Neural cell (in vitro differentiated cells): ENCODE measurements around the gene FGD3. TPM values are rescaled to one million over a fixed set of nuclear protein-coding genes. Genes with fewer than 3 reads are reported as not detected.

Experiments
- H2AFZ ChIP-seq: fragments of 200-600, 300-800 bp; sonication (generic), shearing (Covaris generic); 2 replicates; pipeline ENCODE4 v1.6.0; 2014; ENCODE audit warnings: low read depth, mild to moderate bottlenecking, antibody characterized with exemption, low read length, moderate library complexity
- H3F3A ChIP-seq: fragments of 200-600 bp; shearing (Covaris generic); 2 replicates; pipeline ENCODE4 v1.6.1; 2016; ENCODE audit warnings: mild to moderate bottlenecking, moderate library complexity, mixed read lengths, antibody characterized with exemption, low read length; ENCODE audit not compliant: insufficient read depth, poor library complexity, severe bottlenecking
- H3K27ac ChIP-seq: fragments of 200-600, 300-800 bp; sonication (generic), shearing (Covaris generic); 2 replicates; pipeline ENCODE4 v1.5.1; 2014; ENCODE audit warnings: mild to moderate bottlenecking, low read length, moderate library complexity
- H3K27me3 ChIP-seq: fragments of 300-800, 200-600 bp; sonication (generic), shearing (Covaris generic); 2 replicates; pipeline ENCODE4 v1.6.0; 2014; ENCODE audit warnings: mild to moderate bottlenecking, low read depth, low read length, moderate library complexity; ENCODE audit not compliant: insufficient read depth
- H3K36me3 ChIP-seq: fragments of 300-800, 200-600 bp; sonication (generic), shearing (Covaris generic); 2 replicates; pipeline ENCODE4 v1.5.1; 2014; ENCODE audit warnings: mild to moderate bottlenecking, antibody characterized with exemption, low read length, moderate library complexity; ENCODE audit not compliant: insufficient read depth
- H3K4me2 ChIP-seq: fragments of 300-800, 200-600 bp; sonication (generic), shearing (Covaris generic); 2 replicates; pipeline ENCODE4 v1.6.0; 2014; ENCODE audit warnings: mild to moderate bottlenecking, low read length
- H3K4me3 ChIP-seq: fragments of 300-800, 200-600 bp; sonication (generic), shearing (Covaris generic); 2 replicates; pipeline ENCODE4 v1.5.1; 2014; ENCODE audit warnings: mild to moderate bottlenecking, low read length, moderate library complexity
- H3K79me2 ChIP-seq: fragments of 200-600 bp; shearing (Covaris generic); replicated peaks from 2 replicates; pipeline ENCODE4 v1.6.0; 2014; ENCODE audit warnings: mild to moderate bottlenecking, low read length, moderate library complexity; ENCODE audit not compliant: insufficient read depth
- H3K9ac ChIP-seq: fragments of 300-800, 200-600 bp; sonication (generic), shearing (Covaris generic); 2 replicates; pipeline ENCODE4 v1.6.1; 2016; ENCODE audit warnings: mild to moderate bottlenecking, low read length, mixed read lengths
- H3K9me2 ChIP-seq: fragments of 200-600 bp; shearing (Covaris generic); 2 replicates; pipeline ENCODE4 v1.6.1; 2016; ENCODE audit warnings: mild to moderate bottlenecking, low read length, mixed read lengths; ENCODE audit not compliant: insufficient read depth
- H3K9me3 ChIP-seq: fragments of 200-600, 300-800 bp; sonication (generic), shearing (Covaris generic); 2 replicates; pipeline ENCODE4 v1.6.1; 2016; ENCODE audit warnings: mild to moderate bottlenecking, mixed run types, low read length, moderate library complexity, mixed read lengths
- H4K20me1 ChIP-seq: fragments of 200-600 bp; shearing (Covaris generic); 2 replicates; pipeline ENCODE4 v1.6.1; 2016; ENCODE audit warnings: mild to moderate bottlenecking, mixed run types; ENCODE audit not compliant: insufficient read depth
- EP300 ChIP-seq: fragments of 450-650 bp; conservative IDR thresholded peaks from 2 replicates; pipeline ENCODE4 v1.6.1; 2014; ENCODE audit warnings: antibody characterized with exemption, mild to moderate bottlenecking, moderate library complexity; ENCODE audit not compliant: poor library complexity, severe bottlenecking
- EZH2 ChIP-seq: fragments of 200-600, 300-800 bp; shearing (Covaris generic), sonication (generic); IDR thresholded peaks from 2 replicates; pipeline ENCODE4 v1.6.1; 2014; ENCODE audit warnings: antibody characterized with exemption, low read length, borderline replicate concordance, mild to moderate bottlenecking; ENCODE audit not compliant: insufficient read depth, poor library complexity, severe bottlenecking
- MXI1 ChIP-seq: fragments of 450-650 bp; conservative IDR thresholded peaks from 2 replicates; pipeline ENCODE4 v1.6.1; 2014; ENCODE audit warnings: antibody characterized with exemption, mild to moderate bottlenecking; ENCODE audit not compliant: poor library complexity, severe bottlenecking
- POLR2AphosphoS5 ChIP-seq: IDR thresholded peaks from 2 replicates; pipeline ENCODE4 v1.6.1; 2012
- RAD21 ChIP-seq: fragments of 450-650 bp; conservative IDR thresholded peaks from 2 replicates; pipeline ENCODE4 v1.6.1; 2014; ENCODE audit warnings: antibody characterized with exemption, mild to moderate bottlenecking, moderate library complexity
- SMC3 ChIP-seq: fragments of 450-650 bp; conservative IDR thresholded peaks from 2 replicates; pipeline ENCODE4 v1.6.1; 2014; ENCODE audit warnings: antibody characterized with exemption, mild to moderate bottlenecking, moderate library complexity; ENCODE audit not compliant: poor library complexity
- TAF1 ChIP-seq: IDR thresholded peaks from 2 replicates; pipeline ENCODE4 v1.6.1; 2012; ENCODE audit warnings: low read depth
- polyA plus RNA-seq: library from polyadenylated mRNA; depleted of rRNA; stranded (reverse); fragments of >200 nt; gene quantifications from 2 replicates; pipeline ENCODE4 v1.2.3, GENCODE V29; 2014
- TF ChIP-seq, protein P1 (sequence below): IDR thresholded peaks from 2 replicates; pipeline ENCODE4 v1.6.1; 2012; ENCODE audit warnings: borderline replicate concordance
- TF ChIP-seq, protein P2 (sequence below): fragments of 450-650 bp; IDR thresholded peaks from 2 replicates; pipeline ENCODE4 v1.5.1; 2014; ENCODE audit warnings: antibody characterized with exemption, mild to moderate bottlenecking, moderate library complexity; ENCODE audit not compliant: poor library complexity, severe bottlenecking

The FGD3 gene
- polyA plus RNA-seq, 1 donor from 2014 or later: 8.3 TPM

- Histone ChIP-seq H3K27me3 (no peaks in the 10 kb centered on the region), H3K36me3 (no peaks in the 10 kb centered on the region), H3K4me2 (no peak overlapping the region), H3K27ac (no peak overlapping the region), H3F3A (no peaks in the 10 kb centered on the region), H2AFZ (no peak overlapping the region), H3K4me3 (no peak overlapping the region), H3K9me2 (no peaks in the 10 kb centered on the region), H3K9ac (no peak overlapping the region), H4K20me1 (no peaks in the 10 kb centered on the region), H3K79me2 (no peaks in the 10 kb centered on the region), H3K9me3 (no peaks in the 10 kb centered on the region)
- TF ChIP-seq MXI1: no peak
- TF ChIP-seq, protein P1, sequence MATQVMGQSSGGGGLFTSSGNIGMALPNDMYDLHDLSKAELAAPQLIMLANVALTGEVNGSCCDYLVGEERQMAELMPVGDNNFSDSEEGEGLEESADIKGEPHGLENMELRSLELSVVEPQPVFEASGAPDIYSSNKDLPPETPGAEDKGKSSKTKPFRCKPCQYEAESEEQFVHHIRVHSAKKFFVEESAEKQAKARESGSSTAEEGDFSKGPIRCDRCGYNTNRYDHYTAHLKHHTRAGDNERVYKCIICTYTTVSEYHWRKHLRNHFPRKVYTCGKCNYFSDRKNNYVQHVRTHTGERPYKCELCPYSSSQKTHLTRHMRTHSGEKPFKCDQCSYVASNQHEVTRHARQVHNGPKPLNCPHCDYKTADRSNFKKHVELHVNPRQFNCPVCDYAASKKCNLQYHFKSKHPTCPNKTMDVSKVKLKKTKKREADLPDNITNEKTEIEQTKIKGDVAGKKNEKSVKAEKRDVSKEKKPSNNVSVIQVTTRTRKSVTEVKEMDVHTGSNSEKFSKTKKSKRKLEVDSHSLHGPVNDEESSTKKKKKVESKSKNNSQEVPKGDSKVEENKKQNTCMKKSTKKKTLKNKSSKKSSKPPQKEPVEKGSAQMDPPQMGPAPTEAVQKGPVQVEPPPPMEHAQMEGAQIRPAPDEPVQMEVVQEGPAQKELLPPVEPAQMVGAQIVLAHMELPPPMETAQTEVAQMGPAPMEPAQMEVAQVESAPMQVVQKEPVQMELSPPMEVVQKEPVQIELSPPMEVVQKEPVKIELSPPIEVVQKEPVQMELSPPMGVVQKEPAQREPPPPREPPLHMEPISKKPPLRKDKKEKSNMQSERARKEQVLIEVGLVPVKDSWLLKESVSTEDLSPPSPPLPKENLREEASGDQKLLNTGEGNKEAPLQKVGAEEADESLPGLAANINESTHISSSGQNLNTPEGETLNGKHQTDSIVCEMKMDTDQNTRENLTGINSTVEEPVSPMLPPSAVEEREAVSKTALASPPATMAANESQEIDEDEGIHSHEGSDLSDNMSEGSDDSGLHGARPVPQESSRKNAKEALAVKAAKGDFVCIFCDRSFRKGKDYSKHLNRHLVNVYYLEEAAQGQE: no peak
- TF ChIP-seq, protein P2, sequence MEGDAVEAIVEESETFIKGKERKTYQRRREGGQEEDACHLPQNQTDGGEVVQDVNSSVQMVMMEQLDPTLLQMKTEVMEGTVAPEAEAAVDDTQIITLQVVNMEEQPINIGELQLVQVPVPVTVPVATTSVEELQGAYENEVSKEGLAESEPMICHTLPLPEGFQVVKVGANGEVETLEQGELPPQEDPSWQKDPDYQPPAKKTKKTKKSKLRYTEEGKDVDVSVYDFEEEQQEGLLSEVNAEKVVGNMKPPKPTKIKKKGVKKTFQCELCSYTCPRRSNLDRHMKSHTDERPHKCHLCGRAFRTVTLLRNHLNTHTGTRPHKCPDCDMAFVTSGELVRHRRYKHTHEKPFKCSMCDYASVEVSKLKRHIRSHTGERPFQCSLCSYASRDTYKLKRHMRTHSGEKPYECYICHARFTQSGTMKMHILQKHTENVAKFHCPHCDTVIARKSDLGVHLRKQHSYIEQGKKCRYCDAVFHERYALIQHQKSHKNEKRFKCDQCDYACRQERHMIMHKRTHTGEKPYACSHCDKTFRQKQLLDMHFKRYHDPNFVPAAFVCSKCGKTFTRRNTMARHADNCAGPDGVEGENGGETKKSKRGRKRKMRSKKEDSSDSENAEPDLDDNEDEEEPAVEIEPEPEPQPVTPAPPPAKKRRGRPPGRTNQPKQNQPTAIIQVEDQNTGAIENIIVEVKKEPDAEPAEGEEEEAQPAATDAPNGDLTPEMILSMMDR: no peak
- TF ChIP-seq TAF1: no peak
- no peak for TF ChIP-seq SMC3
- no peak for TF ChIP-seq RAD21
- TF ChIP-seq EP300: no peak
- TF ChIP-seq EZH2: no peak
- TF ChIP-seq POLR2AphosphoS5: no peak
These were observed 87.9 kb downstream of the FGD3 start for GRCh38 chr9:93035106-93035660.

GRCh38 chr9:93035821-93036351 lies 88.6 kb downstream of the FGD3 start:
- Histone ChIP-seq H3K27me3 (no peaks in the 10 kb centered on the region), H3K9me3 (no peaks in the 10 kb centered on the region), H3K79me2 (no peaks in the 10 kb centered on the region), H3F3A (no peaks in the 10 kb centered on the region), H3K27ac (no peak overlapping the region), H4K20me1 (no peaks in the 10 kb centered on the region), H3K4me2 (no peak overlapping the region), H2AFZ (no peak overlapping the region), H3K9me2 (no peaks in the 10 kb centered on the region), H3K9ac (no peak overlapping the region), H3K36me3 (no peaks in the 10 kb centered on the region), H3K4me3 (no peak overlapping the region)
- TF ChIP-seq TAF1: no peak
- no peak for TF ChIP-seq RAD21
- TF ChIP-seq, protein P1: no peak
- no peak for TF ChIP-seq POLR2AphosphoS5
- no peak for TF ChIP-seq EZH2
- no peak for TF ChIP-seq EP300
- TF ChIP-seq, protein P2: no peak
- TF ChIP-seq MXI1: no peak
